NCI-H2227 treated with DMSO at 0.1 percent for 48 hours (cell line): ENCODE measurements around the gene TMEM163.

Source experiments
- DNase-seq: peaks from one replicate; lab custom pipeline; 2025; lab: John Stamatoyannopoulos, UW

TMEM163 gene

DNA sequence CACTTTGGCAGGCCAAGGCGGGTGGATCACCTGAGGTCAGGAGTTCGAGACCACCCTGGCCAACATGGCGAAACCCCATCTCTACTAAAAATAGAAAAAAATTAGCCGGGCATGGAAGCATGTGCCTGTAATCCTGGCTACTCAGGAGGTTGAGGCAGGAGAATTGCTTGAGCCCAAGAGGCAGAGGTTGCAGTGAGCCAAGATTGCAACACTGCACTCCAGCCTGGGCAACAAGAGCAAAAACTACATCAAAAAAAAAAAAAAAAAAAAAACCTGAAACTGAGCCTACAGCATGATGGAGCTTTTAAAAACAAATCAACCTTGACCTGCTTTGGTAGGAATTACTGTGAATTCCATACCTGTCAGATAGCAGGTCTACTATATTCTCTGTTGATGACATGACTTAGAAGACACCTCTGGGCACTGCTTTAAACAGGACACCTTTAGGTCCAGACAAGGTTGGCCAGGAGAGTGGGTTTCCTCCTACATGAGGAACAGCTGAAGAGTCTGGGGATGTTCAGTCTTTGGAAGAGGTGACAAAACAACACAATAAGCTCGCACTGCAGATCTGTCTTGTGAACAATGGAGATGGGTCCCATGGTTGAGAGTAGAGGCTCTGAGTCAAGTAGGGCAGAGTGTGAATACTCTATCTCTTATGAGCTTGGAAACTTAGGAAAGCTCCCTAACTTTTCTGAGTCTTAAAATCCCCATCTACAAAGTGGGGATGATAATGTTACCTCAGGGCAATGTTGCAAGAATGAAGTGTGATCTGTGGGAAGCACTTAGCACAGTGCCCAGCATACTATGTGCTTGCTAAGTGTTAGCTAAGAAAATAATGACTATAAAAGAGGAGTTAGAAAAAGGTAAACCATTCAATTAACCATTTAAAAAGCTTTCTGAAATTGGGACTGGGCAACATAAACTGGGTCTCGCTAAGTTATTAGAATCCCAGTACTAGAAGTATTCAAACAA lies 25.2 kb downstream of the TMEM163 start:
- DNase-seq, result no peak

DNA sequence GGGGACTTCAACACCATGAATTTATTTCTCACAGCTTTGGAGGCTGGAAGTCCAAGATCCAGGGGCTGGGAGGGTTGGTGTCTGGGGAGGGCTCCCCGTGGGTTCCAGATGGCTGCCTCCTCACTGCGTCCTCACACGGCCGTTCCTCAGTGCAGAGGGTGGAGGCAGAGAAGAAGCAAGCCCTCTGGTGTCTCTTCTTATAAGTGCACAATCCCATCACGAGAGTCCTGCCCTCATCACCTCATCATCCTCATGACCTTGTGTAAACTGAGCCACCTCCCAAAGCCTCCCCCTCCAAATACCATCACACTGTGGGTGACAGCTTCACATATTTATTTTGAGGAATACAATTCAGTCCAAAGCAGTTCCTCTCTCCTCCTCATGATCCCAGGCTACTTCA lies 26.3 kb downstream of the TMEM163 start:
- no peak for DNase-seq

DNA sequence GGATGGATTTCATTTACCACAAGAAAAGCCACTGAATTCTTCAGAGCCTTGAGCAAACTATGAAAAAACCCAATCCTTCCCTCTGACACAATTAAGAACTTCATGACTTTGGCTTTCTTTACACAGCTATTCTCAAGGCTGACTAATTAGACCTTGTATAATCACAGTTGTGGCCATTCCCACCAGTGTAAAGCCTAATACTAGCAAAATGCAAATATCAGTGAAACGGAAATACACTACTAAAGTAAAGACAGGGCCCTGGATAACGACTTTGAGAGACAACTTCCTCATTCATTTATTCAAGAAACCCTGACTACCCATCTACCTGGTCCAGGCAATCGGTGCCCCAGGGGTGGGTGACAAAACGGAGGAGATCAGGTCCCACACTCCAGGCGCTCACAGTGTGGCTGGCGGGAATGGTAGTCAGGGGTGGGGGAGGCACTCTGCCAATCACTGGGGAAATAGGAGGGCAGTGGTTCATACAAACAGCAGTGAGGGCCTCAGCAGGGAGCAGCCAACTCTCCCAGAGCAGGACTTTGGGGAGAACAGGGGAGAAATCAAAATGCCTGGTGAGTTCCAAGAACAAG lies 28.1 kb downstream of the TMEM163 start:
- no peak for DNase-seq

DNA sequence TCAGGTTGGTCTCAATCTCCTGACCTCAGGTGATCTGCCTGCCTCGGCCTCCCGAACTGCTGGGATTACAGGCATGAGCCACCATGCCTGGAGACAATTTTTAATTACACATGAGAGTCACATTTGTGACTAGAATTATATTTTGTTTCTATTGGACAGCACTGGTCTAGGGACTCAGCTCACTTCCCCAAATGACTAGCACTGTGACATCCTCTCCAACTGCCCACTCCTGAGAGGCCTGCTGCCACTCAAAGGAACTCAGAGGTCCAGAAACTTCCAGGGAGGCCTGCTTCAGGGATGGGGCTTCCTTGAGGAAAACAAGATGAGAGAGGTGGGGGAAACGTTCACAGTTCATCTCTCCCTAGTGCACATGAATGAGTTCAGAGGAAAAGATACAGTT lies 29.5 kb downstream of the TMEM163 start:
- no peak for DNase-seq

DNA sequence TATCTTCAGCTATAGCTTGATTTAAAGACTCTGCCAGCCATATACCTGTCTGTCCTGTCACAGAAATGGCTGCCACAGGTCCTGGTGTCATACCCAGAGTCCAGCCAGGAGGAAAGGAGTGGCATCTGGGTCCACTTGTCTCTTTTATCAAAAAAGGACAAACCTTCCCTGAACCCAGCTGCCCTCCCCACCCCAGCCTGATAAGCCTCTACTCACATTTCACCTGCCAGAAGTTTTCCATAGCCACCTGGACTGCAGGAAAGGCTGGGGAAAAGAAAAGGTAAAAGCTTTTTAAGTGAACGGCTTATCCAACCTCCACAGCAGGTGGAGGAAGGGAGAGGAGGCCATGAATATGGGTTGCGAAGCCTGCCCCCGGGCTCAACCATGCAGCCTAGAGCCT lies 32.8 kb downstream of the TMEM163 start:
- no peak for DNase-seq

DNA sequence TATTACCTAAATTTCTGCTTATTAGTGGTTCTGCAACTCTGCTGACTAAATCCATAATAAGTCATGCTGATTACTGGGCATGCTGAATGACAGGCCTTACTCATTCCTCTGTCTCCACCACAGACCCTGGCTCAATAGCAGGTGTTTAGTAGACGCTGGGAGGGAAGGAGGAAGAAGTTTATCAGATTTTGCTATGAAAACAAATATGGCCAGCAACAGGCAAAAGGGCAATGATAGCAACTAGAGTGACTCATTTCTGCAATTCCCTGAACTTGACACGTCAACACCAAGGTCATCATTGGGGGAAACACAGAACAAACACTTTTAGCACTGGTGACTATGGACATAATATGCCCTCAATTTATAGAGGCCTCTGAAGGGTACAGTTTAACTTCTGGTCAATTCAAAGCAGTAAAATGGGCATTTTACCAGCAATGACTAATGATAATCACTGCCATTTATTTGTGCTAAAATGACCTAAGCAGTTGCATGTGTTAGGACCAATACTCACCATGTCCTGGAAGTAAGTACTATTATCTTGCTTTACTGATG lies 35.2 kb downstream of the TMEM163 start:
- no peak for DNase-seq

DNA sequence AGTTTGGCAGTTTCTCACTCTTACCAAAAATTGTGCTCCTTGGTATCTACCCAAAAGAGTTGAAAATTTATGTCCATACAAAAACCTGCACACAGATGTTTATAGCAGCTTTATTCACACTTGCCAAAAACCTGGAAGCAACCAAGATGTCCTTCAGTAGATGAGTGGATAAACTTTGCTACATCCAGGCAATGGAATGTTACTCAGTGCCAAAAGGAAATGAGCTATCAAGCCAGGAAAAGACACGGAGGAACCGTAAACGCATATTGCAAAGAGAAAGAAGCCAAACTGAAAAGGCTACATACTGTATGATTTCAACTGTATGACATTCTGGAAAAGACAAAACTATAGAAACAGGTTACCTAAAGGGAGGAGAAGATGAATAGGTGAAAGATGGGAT lies 36.1 kb downstream of the TMEM163 start:
- DNase-seq, result no peak

DNA sequence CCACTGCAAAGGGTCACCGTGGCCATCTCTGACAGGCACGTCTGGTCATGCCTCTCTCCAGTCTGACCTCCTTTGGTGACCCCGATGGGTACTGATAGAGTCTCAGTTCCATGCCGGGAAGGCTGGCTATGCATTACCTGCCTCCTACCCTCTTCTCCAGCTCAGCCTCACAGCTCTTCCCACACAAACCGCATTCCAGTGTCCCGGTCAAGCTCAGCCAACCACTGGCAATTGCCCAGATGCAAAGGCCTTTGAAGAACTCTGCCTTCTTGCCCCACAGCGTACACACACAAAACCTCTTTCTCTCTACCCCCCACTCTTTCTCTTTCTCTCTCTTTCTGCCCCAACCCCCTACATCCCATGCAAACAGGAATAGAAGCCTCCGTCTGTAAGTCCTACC lies 37.6 kb downstream of the TMEM163 start:
- no peak for DNase-seq

DNA sequence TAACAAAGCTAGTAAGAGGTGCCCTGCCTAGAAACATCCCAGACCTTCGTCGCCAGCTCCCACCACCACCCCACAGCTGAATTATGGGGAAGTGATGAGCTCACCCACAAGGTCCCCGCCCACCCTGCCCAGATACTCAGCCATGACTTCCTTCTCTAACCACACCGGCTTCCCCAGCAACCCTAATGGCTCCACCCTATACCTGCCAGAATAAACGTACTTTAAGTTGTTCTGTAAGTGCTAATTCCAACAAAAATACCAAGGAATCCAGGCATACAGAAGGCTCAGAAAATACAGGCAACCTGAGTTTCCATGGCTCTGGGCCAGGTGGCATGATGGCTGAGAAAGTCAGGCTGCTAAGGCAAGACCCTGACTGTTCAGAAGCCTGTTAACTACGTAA lies 39.1 kb downstream of the TMEM163 start:
- DNase-seq, result no peak

DNA sequence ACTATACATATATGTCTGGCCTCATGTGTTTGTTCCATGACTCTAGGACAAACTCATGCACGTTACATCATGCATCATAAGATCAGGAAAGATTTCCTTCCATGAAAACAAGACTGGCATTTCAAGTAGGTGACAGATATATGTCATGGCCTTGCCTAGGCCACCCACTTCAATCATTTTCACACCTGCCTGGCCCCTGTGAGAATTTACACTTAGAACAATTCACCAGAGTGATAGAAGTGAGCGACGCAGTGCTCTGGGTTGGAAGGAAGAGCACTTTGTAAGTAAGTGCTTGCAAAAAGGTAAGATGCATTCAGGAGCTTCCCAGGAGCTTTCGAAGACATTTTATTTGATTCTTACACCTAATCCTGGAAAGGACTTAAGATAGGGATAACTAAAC lies 39.5 kb downstream of the TMEM163 start:
- DNase-seq, result no peak

DNA sequence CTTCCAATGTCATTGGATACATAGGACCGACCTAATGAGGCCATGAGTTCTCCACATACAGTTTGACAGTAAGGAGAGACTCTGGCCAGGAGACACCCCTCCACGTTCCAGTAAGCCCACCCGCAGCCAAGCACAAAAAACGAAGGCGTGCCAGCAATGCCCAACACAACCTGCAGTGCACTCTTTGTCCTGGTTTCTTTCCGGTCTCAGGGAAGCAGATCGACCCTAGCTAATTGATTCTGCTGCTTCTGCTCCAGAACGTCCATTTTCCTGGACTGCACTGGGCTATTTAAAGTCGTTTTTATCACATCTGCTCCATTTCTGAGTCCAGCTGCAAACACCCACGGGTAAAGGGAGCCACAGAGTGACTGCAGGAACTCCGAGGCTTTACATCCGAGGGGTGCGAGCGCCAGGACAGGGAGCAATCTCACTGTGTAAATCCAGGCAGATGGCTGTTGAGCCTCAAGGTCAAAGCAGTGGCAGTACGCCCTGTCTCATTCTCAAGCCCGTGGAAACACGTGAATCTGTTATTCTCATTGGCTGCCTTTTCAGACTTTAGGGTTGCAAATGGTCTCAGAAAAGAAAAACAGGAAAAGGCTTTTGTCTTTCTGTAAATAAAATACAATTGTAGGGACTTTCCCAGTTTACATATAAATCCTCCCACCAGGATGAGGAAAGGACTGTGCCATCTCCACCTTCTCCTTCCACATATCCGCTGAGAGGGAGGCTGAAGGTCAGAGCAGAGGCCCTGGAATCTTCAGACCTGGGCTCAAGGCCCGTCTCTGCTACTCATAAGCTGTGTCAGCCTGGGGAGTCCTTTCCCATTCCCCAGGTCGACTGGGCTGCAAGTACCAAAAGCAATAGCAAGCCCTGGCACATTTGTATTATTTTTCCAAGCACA lies 40.7 kb downstream of the TMEM163 start:
- DNase-seq, result no peak

DNA sequence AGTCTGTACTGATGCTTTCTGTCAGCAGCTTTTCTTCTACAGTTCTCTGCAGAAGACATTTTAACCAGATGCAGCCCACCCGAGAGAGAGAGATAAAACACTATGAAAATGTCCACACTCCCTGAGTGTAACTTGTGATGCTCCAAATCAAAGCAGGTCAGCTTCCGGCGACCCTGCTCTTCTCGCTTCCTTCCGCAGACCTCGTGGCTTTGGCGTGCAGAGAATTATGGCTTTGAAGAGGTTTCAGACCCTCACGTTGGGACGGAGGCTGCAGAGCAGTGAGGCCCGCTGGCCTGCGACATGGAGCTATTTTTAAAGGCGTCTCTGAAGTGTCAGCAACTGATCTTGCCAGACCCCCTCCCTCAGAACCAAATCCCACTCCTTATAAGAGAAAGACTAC lies 41.8 kb downstream of the TMEM163 start:
- DNase-seq, result no peak

DNA sequence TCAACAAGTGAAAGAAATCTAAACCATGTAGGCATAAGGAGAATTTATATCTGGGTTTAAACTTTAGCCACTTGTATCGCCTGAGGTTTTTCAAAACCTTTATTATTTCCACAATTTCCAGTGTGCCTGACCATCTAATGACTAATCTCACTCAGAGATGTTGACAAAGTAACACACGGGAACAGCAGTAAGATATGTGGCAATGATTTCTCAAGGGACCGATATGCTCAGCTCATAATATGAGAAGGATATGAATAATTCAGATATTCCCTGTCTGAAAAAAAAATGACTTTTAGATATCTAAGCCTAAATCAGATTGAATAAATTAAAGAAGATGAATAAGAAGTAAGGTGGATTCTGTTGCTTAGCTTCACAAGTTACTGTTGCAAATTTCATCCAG lies 43.5 kb downstream of the TMEM163 start:
- no peak for DNase-seq

DNA sequence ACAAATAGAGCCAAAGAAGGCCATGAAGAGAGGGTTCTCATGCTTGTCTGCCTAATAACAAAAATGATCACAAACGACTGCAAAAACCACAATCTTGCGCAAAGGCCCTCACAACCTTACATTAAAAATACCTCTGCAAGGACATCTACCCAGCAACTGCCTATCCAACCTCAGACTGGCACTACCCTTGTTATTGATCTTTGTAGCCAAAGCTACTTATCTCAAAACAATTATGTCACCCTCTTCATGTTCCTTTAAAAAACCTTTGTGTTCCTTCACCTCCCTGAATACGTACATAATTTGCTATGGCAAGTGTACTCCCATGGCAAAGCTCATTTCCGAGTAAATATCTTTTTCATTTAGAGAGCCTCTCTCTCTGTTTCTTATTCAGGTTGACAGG lies 44.1 kb downstream of the TMEM163 start:
- no peak for DNase-seq

DNA sequence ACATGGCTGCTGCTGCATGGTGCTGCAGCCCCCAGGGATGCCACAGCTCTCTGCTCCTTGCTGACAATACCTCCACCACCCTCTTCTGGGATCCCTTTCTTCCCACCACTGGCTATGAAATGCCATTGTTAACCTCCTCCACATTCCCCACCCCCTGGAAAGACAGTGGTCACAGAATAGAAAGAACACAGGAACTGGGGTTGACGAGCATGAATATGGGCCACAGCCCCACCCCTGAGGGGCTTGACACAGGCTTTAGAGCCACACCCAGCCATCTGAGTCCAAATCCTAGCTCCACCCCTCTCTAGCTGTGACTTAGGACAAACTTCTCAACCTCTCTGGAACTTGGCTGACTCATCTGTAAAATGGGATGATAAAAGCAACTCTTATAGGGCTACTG lies 47.3 kb downstream of the TMEM163 start:
- no peak for DNase-seq

DNA sequence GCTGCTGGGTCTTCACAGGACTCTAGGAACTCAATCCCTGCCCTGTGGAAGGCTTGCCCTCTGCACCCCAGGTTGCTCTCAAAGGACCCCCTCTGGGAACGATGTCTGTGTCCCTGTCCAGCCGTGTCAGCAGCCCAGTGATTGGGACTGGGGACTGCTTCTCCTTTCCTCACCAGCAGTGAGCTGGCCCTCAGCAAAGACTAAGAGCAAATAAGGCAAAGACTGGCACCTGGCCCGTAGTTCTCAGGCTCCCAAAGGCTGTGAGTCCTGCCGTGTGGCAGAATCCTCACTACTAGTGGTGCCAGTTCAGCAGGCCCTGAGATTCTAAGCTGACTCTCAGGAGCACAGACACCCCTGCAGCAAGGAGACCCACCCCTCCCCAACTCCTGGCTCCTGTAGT lies 47.8 kb downstream of the TMEM163 start:
- DNase-seq, result no peak

DNA sequence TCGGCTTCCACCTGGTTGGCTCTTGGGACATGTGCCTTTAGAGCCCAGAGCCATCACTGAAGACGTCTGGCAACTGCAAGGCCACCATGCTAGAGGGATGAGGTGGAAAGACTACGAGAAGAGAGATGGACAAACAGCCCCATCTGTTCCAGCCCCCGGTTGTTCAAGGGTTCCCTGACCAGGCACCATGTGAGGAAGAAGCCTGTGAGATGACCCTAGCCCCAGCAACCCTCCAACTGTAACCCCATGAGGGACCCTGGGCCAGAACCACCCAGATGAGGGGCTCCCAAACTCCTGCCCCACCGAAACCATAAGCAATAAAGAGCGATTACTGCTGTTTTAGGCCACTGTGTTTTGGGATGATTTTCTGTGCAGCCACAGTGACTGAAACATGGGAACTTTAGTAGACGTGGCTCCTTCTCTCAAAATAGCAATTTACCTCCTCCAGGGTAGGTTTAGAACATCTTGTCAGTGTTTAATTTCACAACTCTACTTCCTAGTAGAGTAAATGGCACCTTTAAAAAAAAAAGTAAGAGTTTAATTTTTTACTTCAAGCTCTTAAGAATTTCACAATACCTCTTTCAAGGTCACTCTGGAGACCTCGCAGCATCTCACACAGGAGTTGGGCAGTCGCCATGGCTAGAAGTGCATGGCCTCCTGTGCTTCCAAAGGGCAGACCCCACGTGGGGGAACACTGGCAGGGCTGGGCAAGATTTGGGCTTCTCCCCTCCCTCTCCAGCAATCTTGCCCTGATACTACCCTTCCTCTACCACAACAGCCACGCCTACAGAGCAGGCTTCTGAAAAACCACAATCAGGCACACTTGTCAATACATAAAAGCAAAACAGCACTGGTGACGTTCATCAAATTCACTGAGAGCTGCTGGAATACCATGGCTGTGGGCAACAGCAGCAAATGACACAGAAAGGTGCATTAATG lies 48.8 kb downstream of the TMEM163 start:
- no peak for DNase-seq

DNA sequence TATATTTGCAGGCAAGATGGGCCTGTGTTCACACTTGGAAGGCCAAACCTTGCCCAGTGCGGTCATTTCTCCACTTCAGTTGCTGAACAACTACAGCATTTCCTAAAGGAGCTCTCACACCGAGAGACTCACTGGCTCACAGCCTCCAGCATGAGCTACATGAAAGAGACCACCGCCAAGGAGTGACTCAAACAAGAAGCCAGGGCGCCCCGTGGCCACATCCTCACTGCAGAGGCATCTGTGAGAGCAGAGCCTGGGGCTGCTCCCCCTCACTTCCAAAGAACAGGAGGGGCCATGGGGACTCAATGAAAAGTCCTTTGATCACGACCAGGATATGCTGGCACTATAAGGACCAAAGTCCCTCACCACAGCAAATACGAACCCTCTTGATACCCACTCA lies 50.0 kb downstream of the TMEM163 start:
- no peak for DNase-seq

DNA sequence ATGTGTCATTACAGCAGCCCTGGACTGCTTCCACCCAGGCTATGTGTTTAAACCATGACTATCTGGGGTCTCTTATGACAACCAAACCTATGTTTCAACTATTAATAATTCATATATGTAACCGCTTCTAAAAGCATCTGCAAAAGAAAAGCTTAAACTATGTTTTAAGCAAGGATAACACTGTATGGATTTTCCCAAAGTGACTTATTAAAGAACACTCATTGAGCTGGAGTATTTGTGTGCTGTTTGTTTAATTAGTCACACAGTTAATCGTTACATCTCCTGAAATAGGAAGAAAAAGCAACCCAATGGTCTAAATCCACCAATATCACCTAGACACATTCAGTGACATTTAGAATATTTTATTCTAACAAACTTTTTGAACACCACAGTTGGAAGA lies 51.3 kb downstream of the TMEM163 start:
- no peak for DNase-seq

DNA sequence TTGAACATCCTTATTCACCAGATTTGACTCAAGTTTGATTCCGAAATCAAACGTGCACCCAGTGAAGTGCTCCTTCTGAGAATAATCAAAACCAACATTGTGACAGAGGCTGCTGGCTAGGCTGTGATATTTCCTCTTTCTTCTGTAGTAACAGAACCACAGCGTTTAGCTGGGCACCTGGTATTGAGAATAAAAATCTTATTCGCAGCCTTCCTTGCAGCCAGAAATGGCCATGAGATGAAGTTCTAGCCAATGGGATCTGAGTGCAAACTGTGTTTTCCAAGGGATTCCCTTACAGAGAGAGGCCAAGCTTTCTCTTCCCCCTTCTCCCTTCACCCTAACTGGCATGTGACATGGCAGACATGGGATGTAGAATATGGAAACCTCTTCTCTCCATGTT lies 51.7 kb downstream of the TMEM163 start:
- no peak for DNase-seq
